ENCODE measurements around the gene CTRL.
"Not testable (repeated sequence)": the region's sequence is repeated elsewhere in the genome, so short reads cannot be mapped to it uniquely, and the experiment has no call there.

CTRL gene

DNA sequence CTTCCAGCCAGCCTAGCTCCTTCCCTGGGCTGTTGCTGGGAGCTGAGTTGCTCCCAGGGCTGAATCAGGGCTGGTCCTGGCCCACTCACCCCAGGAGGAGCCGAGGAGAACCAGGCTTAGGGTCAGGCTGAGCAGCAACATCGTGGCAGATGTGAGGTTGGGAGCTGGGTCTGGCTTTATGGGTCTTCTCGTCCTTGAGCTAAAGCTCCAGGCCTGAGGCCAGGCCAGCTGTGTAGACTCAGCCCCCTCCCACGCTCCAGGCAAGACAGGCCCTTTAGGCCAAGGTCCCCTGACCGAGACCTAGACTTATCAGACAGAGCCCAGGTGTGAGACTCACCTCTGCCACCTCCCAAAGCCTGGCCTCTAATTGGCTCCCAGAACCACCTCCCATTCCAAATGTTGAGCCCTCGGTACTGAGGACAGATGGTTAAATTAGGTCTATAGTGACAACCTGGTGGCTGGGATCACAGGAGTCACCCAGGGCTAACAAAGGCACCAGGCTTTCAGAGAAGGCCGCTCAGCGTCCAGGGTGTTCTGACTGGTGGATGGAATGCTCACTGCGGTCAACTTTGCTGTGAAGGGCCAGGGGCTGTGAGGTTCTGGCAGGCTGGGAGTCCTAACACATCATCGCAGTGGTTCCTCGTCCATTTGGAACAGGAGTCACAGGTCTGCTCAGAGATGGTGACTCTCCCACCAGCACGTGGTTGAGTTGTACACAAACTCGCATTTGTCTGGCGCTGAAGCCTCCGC is at the start of gene CTRL:
Gene CTRL (minus strand): TSS at position 151 of the 750 bp plus-strand sequence. CDS start 10 bp downstream, at position 141.
- DNase-seq (ENCODE audit: low read depth in 2 of 2, low spot score in 1 of 2), result no peak

DNA sequence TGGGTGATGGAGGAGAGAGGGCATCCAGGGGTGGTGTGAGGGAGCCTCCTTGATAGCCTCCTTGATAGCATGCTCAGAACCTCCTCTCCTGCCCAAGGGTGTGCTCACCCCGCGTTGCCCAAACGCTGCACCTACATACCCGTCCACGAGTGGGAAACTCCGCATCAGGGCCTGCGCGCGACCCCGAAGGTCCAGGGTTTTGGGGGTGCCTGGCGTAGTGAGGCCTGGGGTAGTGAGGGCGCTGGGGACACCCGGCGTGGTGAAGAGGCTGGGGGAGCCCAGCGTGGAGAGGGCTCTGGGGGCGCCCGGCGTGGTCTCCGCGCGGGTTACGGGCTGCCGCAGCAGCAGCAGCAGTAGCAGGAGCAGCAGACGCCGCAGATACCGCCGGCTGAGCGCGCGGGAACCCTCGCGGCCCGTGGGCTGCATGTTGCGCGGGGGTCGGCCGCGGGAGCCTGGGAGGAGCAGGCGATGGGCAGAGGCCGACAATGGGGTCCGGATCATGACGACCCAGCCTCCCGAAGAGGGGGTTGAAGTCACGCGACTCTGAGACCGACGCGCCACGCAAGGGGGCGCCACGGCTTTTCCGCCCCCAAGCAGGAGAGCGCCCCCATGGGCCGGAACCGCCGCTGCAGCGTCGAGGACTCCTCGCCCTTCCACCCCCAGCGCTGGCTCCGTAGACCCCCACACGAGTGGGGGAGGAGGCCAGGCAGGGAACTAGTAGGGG is 48.5 kb upstream of the CTRL start, which contains the start of gene DPEP3:
Gene DPEP3 (minus strand): TSS at position 545 of the 724 bp plus-strand sequence. CDS start 119 bp downstream, at position 426.
- no peak for DNase-seq (ENCODE audit: low read depth in 2 of 2, low spot score in 1 of 2)

DNA sequence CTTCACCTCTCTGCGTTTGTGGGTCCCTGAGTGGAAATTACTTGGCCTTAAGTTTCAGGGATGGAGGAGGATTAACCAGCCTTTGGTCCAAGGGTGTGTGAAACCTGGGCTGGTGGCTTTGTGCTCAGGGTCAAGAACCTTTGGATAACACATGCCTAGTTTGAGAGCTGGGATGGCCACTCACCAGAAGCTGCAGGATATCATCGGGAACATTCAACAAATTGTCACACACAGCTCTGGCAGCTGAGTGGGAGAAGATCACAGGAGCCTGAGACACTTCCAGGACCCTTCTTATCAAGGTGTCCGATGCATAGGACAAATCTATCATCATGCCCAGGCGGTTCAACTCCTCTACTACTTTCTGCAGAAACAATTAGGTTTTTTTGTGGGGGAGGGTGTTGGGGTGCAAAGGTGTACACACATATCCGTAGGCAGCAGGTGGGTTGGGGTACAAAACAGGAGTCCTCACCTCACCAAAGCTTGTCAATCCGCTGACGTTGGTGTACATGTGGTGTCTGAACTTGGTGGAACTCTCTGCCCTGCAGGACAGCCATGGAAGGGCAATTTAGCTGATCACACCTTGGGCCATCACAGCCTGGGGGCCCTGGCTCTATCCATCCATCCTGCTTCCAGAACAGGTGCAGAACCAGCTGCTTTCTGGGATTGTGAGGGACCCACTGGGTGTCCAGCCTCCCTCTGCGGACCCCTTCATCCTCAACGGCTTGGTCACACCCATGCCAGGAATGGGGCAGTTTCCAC is 46.0 kb upstream of the CTRL start:
- DNase-seq (ENCODE audit: low read depth in 2 of 2, low spot score in 1 of 2), result no peak

DNA sequence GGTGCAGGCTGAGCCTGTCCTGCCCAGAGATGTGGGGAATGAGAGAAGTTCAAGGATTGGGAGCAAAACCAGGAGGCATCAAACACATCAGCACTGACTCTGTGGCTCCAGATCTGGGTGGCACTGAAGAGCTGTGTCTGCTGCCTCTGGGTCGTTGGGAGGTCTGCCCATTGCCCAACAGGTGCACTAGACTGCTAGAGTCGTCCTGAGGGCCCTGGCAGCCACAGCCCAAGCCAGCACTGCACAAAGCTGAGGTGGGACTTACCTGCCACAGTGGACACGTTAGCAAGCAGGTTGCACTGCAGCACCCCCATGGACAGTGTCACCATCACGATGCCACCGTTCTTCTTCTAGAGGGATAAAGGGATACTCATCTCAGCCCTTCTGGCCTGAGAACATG is 45.3 kb upstream of the CTRL start:
- no peak for DNase-seq (ENCODE audit: low read depth in 2 of 2, low spot score in 1 of 2)

DNA sequence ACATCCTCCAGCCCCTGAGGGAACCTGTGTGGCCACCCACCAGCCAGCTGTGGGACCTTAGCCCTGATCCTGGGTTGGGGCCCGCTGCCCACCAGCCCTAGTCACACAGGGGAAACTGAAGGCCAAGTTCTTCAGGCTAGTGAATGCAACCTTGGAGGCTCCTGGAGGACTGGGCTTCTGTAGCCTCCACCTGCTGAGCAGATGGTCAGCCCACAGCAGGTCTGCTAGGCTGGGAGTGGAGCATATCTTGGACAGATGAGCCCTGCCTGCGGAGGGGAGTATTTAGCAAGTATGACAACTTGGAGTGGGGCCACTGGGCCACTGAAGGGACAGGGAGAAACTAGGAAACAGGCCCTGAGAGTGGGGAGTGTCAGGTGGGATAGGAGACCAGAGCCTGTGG is 44.5 kb upstream of the CTRL start:
- DNase-seq (ENCODE audit: low read depth in 2 of 2, low spot score in 1 of 2), result no peak

DNA sequence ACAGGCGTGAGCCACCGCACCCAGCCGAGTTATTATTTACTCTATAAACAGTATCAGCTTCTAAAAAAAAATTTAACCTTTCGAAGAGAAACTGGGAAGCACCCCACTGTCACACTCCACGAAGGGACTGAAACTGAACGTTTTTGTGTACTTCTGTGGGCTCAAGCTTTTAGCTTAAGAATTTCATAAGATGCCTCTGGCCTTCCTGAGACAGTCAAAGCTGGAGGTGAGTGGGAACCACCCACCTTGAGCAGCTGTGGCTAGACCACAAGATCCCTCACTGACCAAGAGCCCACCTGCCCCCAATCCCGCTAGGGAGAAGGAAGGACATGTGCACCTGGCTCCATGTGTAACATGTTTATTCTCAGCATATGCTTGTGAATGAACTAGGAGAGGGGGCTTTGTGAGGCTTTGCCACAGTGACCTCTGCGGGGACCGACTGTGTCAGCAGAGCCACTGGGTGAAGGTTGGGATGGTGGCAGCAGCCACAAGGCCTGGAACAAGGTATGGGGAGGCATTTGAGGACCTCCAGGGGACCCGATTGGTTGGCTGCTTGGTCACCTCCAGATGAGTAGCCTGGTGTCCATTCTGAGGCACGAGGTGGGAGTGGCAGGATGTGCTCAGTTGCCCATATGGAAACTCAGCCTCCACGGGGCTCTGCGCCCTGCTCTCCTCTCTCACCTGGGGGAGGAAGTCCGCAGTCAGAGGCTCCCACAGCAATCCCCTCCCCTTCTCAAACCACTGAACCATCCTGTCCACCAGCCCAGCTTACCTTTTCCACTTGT is 43.9 kb upstream of the CTRL start:
- DNase-seq (ENCODE audit: low read depth in 2 of 2, low spot score in 1 of 2), result no peak

DNA sequence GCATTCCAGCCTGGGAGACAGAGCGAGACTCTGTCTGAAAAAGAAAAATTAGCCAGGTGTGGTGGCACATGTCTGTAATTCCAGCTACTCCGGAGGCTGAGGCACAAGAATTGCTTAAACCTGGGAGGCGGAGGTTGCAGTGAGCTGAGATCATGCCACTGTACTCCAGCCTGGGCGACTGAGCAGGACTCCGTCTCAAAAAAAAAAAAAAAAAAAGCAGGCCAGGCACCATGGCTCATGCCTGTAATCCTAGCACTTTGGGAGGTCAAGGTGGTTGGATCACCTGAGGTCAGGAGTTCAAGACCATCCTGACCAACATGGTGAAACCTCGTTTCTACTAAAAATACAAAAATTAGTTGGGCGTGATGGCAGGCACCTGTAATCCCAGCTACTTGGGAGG is 40.6 kb upstream of the CTRL start:
- DNase-seq (ENCODE audit: low read depth in 2 of 2, low spot score in 1 of 2), result not testable (repeated sequence)

DNA sequence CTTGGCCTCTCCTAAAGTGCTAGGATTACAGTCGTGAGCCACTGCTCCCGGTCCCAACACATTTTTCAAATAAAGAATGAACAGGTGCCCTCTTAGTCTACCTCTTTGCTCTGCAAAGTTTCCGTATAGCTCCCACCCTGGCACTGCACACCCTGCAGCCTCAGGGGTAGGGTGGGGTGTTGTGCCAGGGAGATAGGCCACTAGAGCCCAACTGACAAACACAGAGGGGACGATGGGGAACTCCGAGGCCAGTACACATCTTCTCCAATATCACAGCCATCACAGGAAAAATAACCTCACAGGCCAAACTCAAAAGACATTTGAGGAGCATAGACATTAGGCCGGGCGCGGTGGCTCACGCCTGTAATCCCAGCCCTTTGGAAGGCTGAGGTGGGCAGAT is 39.4 kb upstream of the CTRL start:
- no peak for DNase-seq (ENCODE audit: low read depth in 2 of 2, low spot score in 1 of 2)

DNA sequence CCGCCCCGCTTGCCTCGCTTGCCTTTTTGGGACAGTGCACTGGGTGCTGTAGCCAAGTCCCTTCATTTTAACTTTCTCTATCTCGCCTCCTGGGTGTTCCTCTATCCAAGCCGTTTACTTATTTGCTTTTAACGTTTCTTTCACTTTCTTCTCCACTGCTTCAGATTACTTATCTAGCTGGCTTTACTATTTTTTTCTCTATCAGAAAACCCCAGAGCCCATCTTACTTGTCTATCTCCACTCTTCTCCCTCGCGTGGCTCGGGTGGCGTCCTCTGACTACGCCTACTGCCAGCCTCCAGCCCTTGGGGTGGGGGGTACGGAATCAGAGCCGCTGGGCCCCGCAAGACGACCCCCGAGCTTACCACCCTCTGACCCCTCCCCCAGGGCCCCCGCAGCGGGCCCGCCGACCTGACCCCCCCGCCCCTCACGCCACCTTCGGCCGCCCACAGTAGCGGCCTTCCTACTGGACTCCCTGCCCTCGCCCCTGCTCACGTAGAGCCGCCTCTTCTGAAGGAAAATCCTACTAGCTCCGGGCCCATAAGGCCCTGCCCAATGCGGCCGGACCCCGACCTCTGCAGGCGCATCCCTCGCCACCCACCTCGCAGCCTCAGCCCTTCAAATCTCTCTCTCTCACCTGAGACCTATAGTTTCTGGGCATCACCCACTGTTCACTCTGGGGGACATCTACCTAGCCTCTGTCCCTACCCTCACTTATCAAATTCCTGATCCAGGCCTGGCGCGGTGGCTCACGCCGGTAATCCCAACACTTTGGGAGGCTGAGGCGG is 37.8 kb upstream of the CTRL start:
- no peak for DNase-seq (ENCODE audit: low read depth in 2 of 2, low spot score in 1 of 2)

DNA sequence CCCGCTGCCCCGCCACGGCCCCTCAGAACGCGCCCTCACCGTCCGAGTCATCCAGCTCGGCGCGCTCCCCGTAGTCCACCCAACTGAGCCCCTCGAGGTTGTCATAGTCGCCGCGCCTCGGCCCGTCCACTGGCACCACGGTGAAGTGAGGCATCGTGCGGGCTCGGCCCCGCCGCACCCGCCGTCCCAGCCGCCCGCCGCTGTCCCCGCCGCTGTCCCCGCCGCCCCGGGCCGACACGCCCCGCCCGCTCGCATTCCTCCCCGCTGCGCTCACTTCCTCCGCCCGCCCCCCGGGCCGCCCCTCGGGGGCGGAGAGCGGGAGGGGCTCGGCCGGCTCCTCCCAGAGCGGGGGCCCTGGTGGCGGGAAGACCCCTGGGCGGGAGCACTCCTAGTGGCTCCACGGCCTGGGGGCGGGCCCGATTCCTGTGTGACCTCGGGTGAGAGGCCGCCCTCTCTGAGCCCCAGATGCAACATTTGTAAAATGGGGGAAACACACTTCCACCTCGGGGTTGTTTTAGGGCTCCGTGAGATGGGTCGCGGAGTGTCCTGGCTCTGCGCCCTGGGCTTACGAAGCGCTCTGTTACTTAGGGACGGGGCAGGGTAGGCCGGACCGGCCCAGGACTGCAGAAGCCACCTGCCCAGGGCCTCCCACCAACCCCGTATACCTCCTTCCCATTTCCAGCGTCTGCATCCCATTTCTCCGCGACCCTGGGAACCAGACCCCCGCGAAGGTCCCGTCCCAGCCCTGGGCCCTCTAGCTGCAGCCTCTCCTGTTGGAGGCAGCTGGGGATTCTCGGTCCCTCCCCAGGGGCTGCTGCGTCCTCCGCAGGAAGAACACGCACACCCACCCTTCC is 37.0 kb upstream of the CTRL start, which contains the start of gene SLC12A4:
Gene SLC12A4 (minus strand): TSS at position 238 of the 854 bp plus-strand sequence. CDS start 84 bp downstream, at position 154.
- peak; percentile 47 to 73 for DNase-seq (ENCODE audit: low read depth in 2 of 2, low spot score in 1 of 2)

DNA sequence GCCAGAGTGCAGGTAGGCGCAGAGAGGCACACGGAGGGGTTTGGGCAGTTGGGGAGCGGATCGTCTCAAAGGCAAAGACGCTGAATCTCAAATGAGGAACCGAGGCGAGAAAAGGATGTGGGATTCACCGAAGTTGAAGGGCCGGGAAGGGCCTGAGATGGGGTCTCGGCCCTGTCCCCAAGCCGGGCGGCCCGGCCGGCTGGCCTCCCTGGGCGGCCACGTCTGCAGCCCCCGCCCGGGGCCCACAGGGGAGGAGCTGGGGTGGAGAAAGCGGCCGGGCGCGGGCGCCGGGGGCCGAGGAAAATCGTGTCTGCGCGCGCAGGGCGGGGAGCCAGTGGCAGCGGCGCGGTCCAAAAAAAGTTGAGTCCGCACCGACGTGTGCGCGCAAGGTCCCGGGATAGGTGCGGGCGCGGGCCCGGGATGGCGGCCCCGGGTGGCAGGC is 36.3 kb upstream of the CTRL start:
- no peak for DNase-seq (ENCODE audit: low read depth in 2 of 2, low spot score in 1 of 2)

DNA sequence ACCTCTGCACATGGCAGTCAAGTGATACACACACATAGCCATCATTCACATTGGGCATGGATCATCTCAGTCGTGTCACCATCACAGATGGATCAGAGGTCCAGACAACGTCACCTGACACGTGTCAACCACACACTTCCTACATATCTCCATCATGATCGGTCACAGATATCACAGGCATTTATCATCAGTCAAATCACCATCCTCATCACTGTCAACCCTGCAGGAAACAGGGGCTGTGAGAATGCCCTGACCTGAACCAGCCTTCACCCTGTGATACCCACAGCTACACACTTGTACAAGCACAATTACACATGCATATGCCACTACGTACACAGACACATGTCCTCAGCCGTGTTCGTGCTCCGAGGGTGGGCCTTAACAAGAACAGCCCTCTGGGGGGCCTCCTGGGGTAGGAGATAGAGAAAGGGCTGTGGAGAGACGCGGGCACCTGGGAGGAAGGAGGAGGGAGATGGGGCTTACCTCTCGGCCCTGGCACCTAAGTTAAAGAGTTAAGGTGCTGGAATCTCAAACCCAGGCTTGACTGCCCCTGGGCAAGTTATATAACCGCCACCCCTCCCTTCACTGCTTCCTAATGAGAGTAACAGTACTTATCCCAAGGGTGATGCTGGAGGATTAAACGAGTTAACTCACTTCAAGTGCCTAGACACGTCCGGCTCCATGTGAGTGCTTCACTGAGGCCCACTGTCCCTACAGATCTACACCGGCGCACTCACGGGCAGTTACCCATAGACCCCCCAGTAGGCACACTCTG is 35.7 kb upstream of the CTRL start:
- no peak for DNase-seq (ENCODE audit: low read depth in 2 of 2, low spot score in 1 of 2)

DNA sequence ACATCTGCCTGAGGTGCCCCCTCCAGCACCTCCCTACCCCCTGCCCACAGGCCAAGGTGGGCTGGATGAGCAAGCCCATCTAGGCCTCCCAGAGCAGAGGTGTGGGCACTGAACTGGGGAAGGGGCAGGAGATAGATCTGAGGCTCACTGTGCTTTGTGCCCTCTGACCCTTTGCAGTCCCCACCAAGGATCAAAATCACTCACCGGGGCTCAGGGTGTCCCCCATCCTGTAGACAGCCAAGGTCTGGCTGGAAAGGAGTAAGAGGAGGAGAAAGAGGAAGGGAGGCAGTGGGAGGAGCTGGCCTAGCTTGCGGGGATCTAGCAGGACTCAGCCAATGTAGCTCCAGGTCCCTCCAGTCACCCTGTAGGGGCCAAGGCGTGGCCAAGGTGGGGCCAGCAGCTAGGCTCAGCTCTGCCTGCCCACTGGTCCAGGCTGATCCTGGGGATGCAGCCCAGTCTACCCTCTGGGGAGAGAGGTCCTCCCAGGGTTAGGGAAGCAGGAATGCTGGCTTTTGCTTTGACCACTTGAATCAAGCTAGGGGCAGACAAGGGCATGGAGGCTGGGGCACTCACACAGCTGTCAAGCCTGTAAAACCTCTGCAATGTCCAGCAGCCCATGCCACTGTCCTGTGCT is 35.0 kb upstream of the CTRL start:
- no peak for DNase-seq (ENCODE audit: low read depth in 2 of 2, low spot score in 1 of 2)

DNA sequence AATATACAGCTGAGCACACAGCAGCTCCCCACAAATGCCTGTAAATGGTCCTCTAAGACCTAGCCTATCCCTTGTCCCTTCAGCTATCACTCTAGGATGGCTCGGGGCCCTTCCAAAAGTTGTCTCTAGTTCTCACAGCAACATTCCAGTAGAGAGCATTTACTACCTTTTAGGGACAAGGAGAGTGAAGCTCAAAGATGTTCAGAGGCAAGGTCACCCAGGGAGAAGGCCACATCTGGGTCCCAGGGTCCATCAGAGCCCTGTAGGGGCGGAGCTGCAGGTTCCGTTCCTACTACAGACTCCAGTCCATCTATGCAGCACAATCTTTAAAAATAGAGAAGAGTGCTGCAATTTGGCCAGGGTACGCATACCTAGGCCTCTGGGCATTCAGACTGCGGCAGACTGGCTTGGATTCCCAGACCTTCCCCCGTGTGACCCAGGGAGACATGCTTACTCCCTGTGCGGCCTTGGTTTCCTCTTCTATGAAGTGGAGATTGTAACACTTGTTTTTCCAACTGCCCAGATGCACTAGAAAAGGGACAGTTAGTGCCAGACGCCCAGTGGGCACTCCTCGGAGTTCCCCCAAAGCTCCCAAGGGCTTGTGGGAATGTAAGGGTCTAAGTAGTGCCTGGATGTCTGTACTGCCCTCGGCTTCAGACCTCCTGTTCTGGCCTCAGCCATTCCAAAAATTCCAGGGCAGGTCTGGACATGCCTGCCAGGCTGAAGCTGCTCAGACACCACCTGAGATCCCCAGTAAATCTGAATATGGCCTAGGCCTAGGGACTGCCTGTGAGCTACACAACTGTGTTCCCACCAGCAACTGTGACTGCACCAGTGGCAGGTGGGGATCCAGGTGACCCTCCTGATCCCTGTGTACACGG is 34.2 kb upstream of the CTRL start:
- DNase-seq (ENCODE audit: low read depth in 2 of 2, low spot score in 1 of 2), result no peak

DNA sequence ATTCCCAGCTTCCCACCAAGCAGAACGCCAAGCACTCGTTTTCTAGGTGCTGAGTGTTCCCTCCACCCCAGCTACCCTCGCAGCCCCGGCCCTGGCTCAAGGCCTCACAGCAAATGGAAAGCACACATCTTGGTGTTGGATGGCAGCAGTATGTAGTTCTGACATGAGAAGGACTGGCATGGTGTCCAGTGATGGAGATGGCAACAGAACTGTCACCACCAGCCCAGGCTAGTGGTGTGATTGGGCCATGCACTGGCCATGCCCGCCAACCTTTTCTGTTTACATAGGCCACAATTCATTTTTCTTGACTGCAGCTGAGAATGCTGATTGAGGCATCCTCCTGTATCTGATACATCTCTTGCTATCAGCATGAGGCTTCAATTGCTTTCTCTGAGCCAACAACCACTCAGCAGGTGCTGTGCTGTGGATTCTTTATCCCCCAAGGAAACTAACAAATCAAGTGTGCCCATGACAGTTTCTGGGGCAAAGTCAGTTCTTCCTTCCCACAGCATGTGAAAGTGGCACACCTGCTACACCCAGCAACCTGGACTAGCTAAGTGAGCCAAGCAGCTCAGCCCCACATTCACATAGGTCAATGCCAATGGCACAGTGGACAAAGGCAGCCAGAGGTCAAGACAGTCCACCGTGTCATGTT is 32.9 kb upstream of the CTRL start:
- no peak for DNase-seq (ENCODE audit: low read depth in 2 of 2, low spot score in 1 of 2)

DNA sequence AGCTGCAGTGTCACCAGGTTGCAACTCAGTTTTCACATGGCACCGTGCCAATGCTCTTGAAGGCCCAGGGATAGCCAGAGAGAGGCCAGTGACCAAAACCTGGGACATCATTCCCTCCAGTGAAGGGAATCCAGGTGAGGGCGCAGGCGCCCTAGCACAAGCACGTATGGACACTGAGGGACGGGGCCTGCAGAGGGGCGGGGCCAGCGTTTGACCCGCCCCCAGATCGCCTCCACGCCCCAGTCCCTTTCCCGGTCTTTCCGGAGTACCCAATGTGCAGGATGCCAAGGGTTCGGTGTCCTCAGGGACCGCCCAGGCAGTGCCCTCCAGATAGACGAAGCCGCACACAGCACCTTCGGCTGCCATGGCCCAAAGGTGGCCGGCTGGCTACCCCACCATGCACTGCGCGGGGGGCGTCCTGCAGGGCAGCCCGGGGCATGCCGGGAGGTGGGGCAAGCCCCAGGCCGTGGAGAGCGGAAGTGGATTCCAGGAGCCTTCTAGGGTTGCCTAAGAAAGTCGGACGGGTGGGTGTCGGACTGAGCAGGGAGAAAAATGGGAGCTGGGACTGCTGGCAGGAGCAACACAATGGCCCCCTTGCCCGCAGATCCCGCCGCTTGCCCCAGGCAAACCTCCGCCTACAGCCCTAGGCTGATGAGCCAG is 32.1 kb upstream of the CTRL start:
- no peak for DNase-seq (ENCODE audit: low read depth in 2 of 2, low spot score in 1 of 2)

Measured in stimulated activated CD8-positive, alpha-beta memory T cell treated with anti-CD3 and anti-CD28 coated beads, Interleukin-4, amount 100 ng/mL, for 4 hours (primary cell).